HCT116 (cell line): Measurements from ENCODE around the gene PRKACA. TPM values are rescaled to one million over a fixed set of nuclear protein-coding genes. Genes with fewer than 3 reads are reported as not detected.

Experiments
- ATAC-seq: fragments of 200-7000 bp; cut with Tn5 transposase; 2 replicates; pipeline ENCODE4 v1.9.1; 2020; ENCODE audit warnings: mild to moderate bottlenecking, moderate library complexity
- BruUV-seq: library from RNA; stranded (reverse); fragments of 400-500 nt; replicated peaks from 2 replicates; lab custom pipeline; 2021; lab: Mats Ljungman, UMichigan
- CTCF ChIA-PET: fragments of 300-600 bp; sonication (Branson Sonifier 250); formaldehyde crosslinking; loops from one replicate; lab custom pipeline; 2021; ENCODE audit warnings: antibody characterized with exemption; lab: Charles Lee
- POLR2A ChIA-PET: fragments of 300-600, 350-600 bp; sonication (Branson Sonifier 250); formaldehyde crosslinking; loops from one replicate; lab custom pipeline; 2021; ENCODE audit warnings: antibody characterized with exemption; lab: Charles Lee
- RAD21 ChIA-PET, 2 experiments: fragments of 300-600 bp; sonication (Branson Sonifier 250); formaldehyde crosslinking; loops; one replicate each; lab custom pipeline; 2023; ENCODE audit warnings: low total read pairs in 2 of 2; ENCODE audit not compliant: uncharacterized antibody in 2 of 2, unreplicated experiment in 2 of 2, low non-redundant PET in 1 of 2; lab: Charles Lee
- DNase-seq: peaks from one replicate; pipeline ENCODE4 v3.0.0-alpha.2; 2010; ENCODE audit warnings: low read depth, low spot score
- H2AFZ ChIP-seq: fragments of 200-600 bp; shearing (Covaris generic), sonication (generic); 2 replicates; pipeline ENCODE4 v1.6.1; 2017; ENCODE audit warnings: low read depth, mixed run types, mixed read lengths, antibody characterized with exemption, low read length; ENCODE audit not compliant: poor library complexity, severe bottlenecking
- H3K27ac ChIP-seq: 2 replicates; pipeline ENCODE4 v1.5.1; 2012; ENCODE audit warnings: low read depth, low read length
- H3K27me3 ChIP-seq: fragments of 200-600 bp; sonication (generic); 2 replicates; pipeline ENCODE4 v1.6.1; 2016; ENCODE audit warnings: mixed run types, low read length, mixed read lengths; ENCODE audit not compliant: insufficient read depth
- H3K36me3 ChIP-seq, 2 experiments: fragments of 200-500 bp in 1 of 2; fragments of 200-600 bp in 1 of 2; sonication (Bioruptor generic) in 1 of 2; sonication (generic) in 1 of 2; 2 replicates each; pipeline versions ENCODE4 v1.5.1 to v1.6.1; 2014 to 2016; ENCODE audit warnings: low read length in 2 of 2, inconsistent platforms in 1 of 2, mixed read lengths in 1 of 2, mixed run types in 1 of 2; ENCODE audit not compliant: insufficient read depth in 2 of 2, control insufficient read depth in 1 of 2
- H3K4me1 ChIP-seq, 2 experiments: fragments of 200-600 bp in 1 of 2; sonication (generic) in 1 of 2; 2 replicates each; pipeline versions ENCODE4 v1.5.1 to v1.6.1; 2012 to 2017; ENCODE audit warnings: low read length in 2 of 2, inconsistent platforms in 1 of 2, mild to moderate bottlenecking in 1 of 2, mixed read lengths in 1 of 2, mixed run types in 1 of 2, moderate library complexity in 1 of 2; ENCODE audit not compliant: insufficient read depth in 2 of 2, control insufficient read depth in 1 of 2
- H3K4me2 ChIP-seq: fragments of 200-600 bp; sonication (generic); 2 replicates; pipeline ENCODE4 v1.6.1; 2017; ENCODE audit warnings: mixed run types, low read length, mixed read lengths
- H3K4me3 ChIP-seq, 2 experiments: fragments of 200-600 bp in 1 of 2; sonication (generic) in 1 of 2; replicated peaks in 1 of 2; 2 replicates each; pipeline ENCODE4 v1.5.1; 2011 to 2016; ENCODE audit warnings: low read length in 2 of 2, control low read depth in 1 of 2, low read depth in 1 of 2, mild to moderate bottlenecking in 1 of 2, mixed read lengths in 1 of 2, mixed run types in 1 of 2
- H3K79me2 ChIP-seq: fragments of 200-600 bp; sonication (generic); 2 replicates; pipeline ENCODE4 v1.6.1; 2017; ENCODE audit warnings: mild to moderate bottlenecking, mixed run types, low read length, moderate library complexity, mixed read lengths; ENCODE audit not compliant: insufficient read depth
- H3K9ac ChIP-seq: fragments of 200-600 bp; sonication (generic); 2 replicates; pipeline ENCODE4 v1.6.1; 2016; ENCODE audit warnings: low read length, mixed read lengths
- H3K9me2 ChIP-seq: fragments of 200-600 bp; sonication (generic), shearing (Covaris generic); 2 replicates; pipeline ENCODE4 v1.6.1; 2017; ENCODE audit warnings: mixed run types, mild to moderate bottlenecking, moderate library complexity; ENCODE audit not compliant: insufficient read depth
- H3K9me3 ChIP-seq, 2 experiments: fragments of 200-500 bp in 1 of 2; fragments of 200-600 bp in 1 of 2; sonication (Bioruptor generic) in 1 of 2; sonication (generic) in 1 of 2; 2 replicates each; pipeline ENCODE4 v1.6.1; 2014 to 2017; ENCODE audit warnings: low read length in 2 of 2, mixed read lengths in 2 of 2, inconsistent platforms in 1 of 2, low read depth in 1 of 2, mild to moderate bottlenecking in 1 of 2, mixed run types in 1 of 2, moderate library complexity in 1 of 2; ENCODE audit not compliant: control insufficient read depth in 1 of 2, insufficient read depth in 1 of 2
- H4K20me1 ChIP-seq: fragments of 200-600 bp; sonication (generic), shearing (Covaris generic); 2 replicates; pipeline ENCODE4 v1.6.1; 2017; ENCODE audit warnings: mixed run types, mild to moderate bottlenecking, moderate library complexity; ENCODE audit not compliant: insufficient read depth
- ATF3 ChIP-seq: IDR thresholded peaks from 2 replicates; pipeline ENCODE4 v1.6.1; 2012
- CBX3 ChIP-seq: IDR thresholded peaks from 2 replicates; pipeline ENCODE4 v1.6.1; 2012; ENCODE audit warnings: low read depth
- CEBPB ChIP-seq: IDR thresholded peaks from 2 replicates; pipeline ENCODE4 v1.6.1; 2012; ENCODE audit warnings: low read depth
- EGR1 ChIP-seq: IDR thresholded peaks from 2 replicates; pipeline ENCODE4 v1.6.1; 2012; ENCODE audit warnings: low read depth
- ELF1 ChIP-seq: IDR thresholded peaks from 2 replicates; pipeline ENCODE4 v1.6.1; 2012; ENCODE audit warnings: low read depth, borderline replicate concordance
- EZH2 ChIP-seq: fragments of 200-600 bp; sonication (generic); IDR thresholded peaks from 2 replicates; pipeline ENCODE4 v1.6.1; 2017; ENCODE audit warnings: antibody characterized with exemption, mixed run types
- EZH2phosphoT487 ChIP-seq: fragments of 200-600 bp; IDR thresholded peaks from 2 replicates; pipeline ENCODE4 v1.6.1; 2018; ENCODE audit warnings: antibody characterized with exemption, borderline replicate concordance
- FOSL1 ChIP-seq: IDR thresholded peaks from 2 replicates; pipeline ENCODE4 v1.6.1; 2012; ENCODE audit warnings: low read depth
- JUND ChIP-seq: IDR thresholded peaks from 2 replicates; pipeline ENCODE4 v1.6.1; 2012
- POLR2AphosphoS5 ChIP-seq: IDR thresholded peaks from 2 replicates; pipeline ENCODE4 v1.6.1; 2011; ENCODE audit warnings: mild to moderate bottlenecking, low read depth, low read length, moderate library complexity
- RAD21 ChIP-seq: IDR thresholded peaks from 2 replicates; pipeline ENCODE4 v1.6.1; 2012; ENCODE audit warnings: low read depth, mild to moderate bottlenecking
- SIN3A ChIP-seq: IDR thresholded peaks from 2 replicates; pipeline ENCODE4 v1.6.1; 2012; ENCODE audit warnings: low read depth
- SP1 ChIP-seq: IDR thresholded peaks from 2 replicates; pipeline ENCODE4 v1.6.1; 2012; ENCODE audit warnings: low read depth
- SRF ChIP-seq: IDR thresholded peaks from 2 replicates; pipeline ENCODE4 v1.6.1; 2012; ENCODE audit warnings: low read depth
- TCF7L2 ChIP-seq: IDR thresholded peaks from 2 replicates; pipeline ENCODE4 v1.7.0; 2011; ENCODE audit warnings: borderline replicate concordance, inconsistent platforms; ENCODE audit not compliant: insufficient read depth, insufficient read length; ENCODE audit errors: extremely low read depth
- YY1 ChIP-seq: IDR thresholded peaks from 2 replicates; pipeline ENCODE4 v1.6.1; 2011; ENCODE audit warnings: low read length, low read depth, moderate library complexity, mild to moderate bottlenecking; ENCODE audit not compliant: insufficient replicate concordance; ENCODE audit errors: extremely low read depth
- ZBTB33 ChIP-seq: IDR thresholded peaks from 2 replicates; pipeline ENCODE4 v1.6.1; 2011; ENCODE audit warnings: mild to moderate bottlenecking, low read length, moderate library complexity; ENCODE audit not compliant: insufficient replicate concordance; ENCODE audit errors: extremely low read depth
- ZFX ChIP-seq: fragments of 450-650 bp; IDR thresholded peaks from 2 replicates; pipeline ENCODE4 v1.6.1; 2017
- intact Hi-C: fragments of 100-400 bp; cut with micrococcal nuclease; formaldehyde crosslinking; loops from 2 replicates; pipeline ENCODE4 v1.10.0; 2022
- total RNA-seq: library from RNA; stranded (reverse); gene quantifications from one replicate; pipeline ENCODE4 v1.2.1, GENCODE V29; 2021; ENCODE audit not compliant: unreplicated experiment
- TF ChIP-seq, protein P1 (sequence below), 3 experiments: fragments of 200-600 bp in 1 of 3; sonication (generic) in 1 of 3; IDR thresholded peaks in 2 of 3; conservative IDR thresholded peaks in 1 of 3; 2 replicates each; pipeline ENCODE4 v1.5.1; 2012 to 2017; ENCODE audit warnings: low read depth in 2 of 3, low read length in 2 of 3, antibody characterized with exemption in 1 of 3, borderline replicate concordance in 1 of 3, control low read depth in 1 of 3, mild to moderate bottlenecking in 1 of 3, mixed read lengths in 1 of 3, mixed run types in 1 of 3, moderate library complexity in 1 of 3; ENCODE audit not compliant: insufficient read depth in 1 of 3
- TF ChIP-seq, protein P2 (sequence below): IDR thresholded peaks from 2 replicates; pipeline ENCODE4 v1.6.1; 2012

PRKACA gene
- total RNA-seq, 1 experiment from 2014 or later, result 95.7 TPM

DNA sequence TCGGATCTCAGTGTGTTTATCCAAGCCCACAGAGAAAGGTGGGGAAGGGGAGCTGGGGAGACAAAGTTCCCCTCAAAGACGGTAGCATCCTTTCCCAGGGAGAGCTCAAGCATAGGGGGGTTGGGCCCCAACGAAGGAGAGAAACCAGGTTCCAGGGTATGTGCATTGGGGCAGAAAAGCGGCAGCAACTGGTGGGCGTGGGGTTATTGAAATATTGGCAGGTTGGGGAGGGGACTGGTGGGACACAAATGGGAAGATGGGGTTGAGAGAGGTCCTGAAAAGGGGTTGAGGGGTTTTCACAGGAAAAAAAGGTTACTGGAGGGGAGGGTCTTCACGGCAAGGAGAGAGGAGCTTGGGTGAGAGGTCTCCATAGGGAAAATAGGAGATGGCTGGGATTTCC is 17.8 kb upstream of the PRKACA start:
- no TSS peak for BruUV-seq
- ATAC-seq, result no peak
- POLR2A ChIA-PET, result interaction anchor here (0.6 to 2.1 kb wide), 4 partner anchors 10 to 201 kb away, joined by 5 to 14 read pairs (median 6); no protein-coding TSS in a partner anchor
- Histone ChIP-seq H3K36me3 (peaks cover 0 to 7% of the 10 kb centered on the region in 2 experiments; a peak in 1 of 4 replicates), H3K4me1 (peaks cover 13 to 27% of the 10 kb centered on the region in 2 experiments), H3K27me3 (no peaks in the 10 kb centered on the region), H2AFZ (no peak overlapping the region), H3K27ac (peak overlapping the region; percentile 73), H3K9me2 (no peaks in the 10 kb centered on the region), H3K9me3 (no peaks in the 10 kb centered on the region), H3K79me2 (peaks cover 51% of the 10 kb centered on the region), H3K4me3 (peak overlapping the region; percentile 69 to 87), H4K20me1 (no peaks in the 10 kb centered on the region), H3K4me2 (peak overlapping the region; percentile 94), H3K9ac (peak overlapping the region; percentile 86)
- intact Hi-C loops, result loop anchor here (5.0 kb wide), 3 partner anchors 272 to 352 kb away; no protein-coding TSS in a partner anchor
- no peak for TF ChIP-seq ELF1
- TF ChIP-seq SIN3A, result no peak
- TF ChIP-seq SRF, result no peak
- TF ChIP-seq ZFX, result no peak
- no peak for TF ChIP-seq CEBPB
- no peak for TF ChIP-seq SP1
- TF ChIP-seq TCF7L2, result no peak
- no peak for TF ChIP-seq FOSL1
- TF ChIP-seq ZBTB33, result no peak
- TF ChIP-seq POLR2AphosphoS5, result no peak
- no peak for TF ChIP-seq EZH2phosphoT487
- no peak for TF ChIP-seq ATF3
- TF ChIP-seq, protein P1, sequence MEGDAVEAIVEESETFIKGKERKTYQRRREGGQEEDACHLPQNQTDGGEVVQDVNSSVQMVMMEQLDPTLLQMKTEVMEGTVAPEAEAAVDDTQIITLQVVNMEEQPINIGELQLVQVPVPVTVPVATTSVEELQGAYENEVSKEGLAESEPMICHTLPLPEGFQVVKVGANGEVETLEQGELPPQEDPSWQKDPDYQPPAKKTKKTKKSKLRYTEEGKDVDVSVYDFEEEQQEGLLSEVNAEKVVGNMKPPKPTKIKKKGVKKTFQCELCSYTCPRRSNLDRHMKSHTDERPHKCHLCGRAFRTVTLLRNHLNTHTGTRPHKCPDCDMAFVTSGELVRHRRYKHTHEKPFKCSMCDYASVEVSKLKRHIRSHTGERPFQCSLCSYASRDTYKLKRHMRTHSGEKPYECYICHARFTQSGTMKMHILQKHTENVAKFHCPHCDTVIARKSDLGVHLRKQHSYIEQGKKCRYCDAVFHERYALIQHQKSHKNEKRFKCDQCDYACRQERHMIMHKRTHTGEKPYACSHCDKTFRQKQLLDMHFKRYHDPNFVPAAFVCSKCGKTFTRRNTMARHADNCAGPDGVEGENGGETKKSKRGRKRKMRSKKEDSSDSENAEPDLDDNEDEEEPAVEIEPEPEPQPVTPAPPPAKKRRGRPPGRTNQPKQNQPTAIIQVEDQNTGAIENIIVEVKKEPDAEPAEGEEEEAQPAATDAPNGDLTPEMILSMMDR (IDR thresholded peaks at IDR 0.05 in 2 of 3, conservative IDR thresholded peaks at IDR 0.05 in 1 of 3; ENCODE audit: borderline replicate concordance in 1 of 3, insufficient read depth in 1 of 3, low read depth in 2 of 3, low read length in 2 of 3), result no peak
- no peak for TF ChIP-seq RAD21
- TF ChIP-seq EGR1, result no peak
- TF ChIP-seq JUND, result no peak
- TF ChIP-seq, protein P2, sequence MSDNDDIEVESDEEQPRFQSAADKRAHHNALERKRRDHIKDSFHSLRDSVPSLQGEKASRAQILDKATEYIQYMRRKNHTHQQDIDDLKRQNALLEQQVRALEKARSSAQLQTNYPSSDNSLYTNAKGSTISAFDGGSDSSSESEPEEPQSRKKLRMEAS, result no peak
- no peak for TF ChIP-seq EZH2
- TF ChIP-seq YY1, result no peak
- no peak for TF ChIP-seq CBX3
- RAD21 ChIA-PET, result no interaction called here
- no peak for DNase-seq
- CTCF ChIA-PET, result no interaction called here
